H7 (cell line): ENCODE measurements around the gene SLC4A3. TPM values are rescaled to one million over a fixed set of nuclear protein-coding genes. Genes with fewer than 3 reads are reported as not detected.
A peak's percentile ranks its signal among the peaks of the same experiment; 100 is the strongest.

Experiments
- DNase-seq: peaks from one replicate; pipeline ENCODE4 v3.0.0; 2012
- H3K27me3 ChIP-seq: 2 replicates; pipeline ENCODE4 v1.6.0; 2011; ENCODE audit warnings: mild to moderate bottlenecking, low read length; ENCODE audit not compliant: control insufficient read depth, insufficient read depth
- H3K36me3 ChIP-seq: replicated peaks from 2 replicates; pipeline ENCODE4 v1.5.1; 2011; ENCODE audit warnings: low read length; ENCODE audit not compliant: control insufficient read depth, insufficient read depth
- H3K4me3 ChIP-seq: 2 replicates; pipeline ENCODE4 v1.5.1; 2011; ENCODE audit warnings: low read depth, mild to moderate bottlenecking, control low read depth, low read length, moderate library complexity; ENCODE audit not compliant: insufficient read depth
- total RNA-seq: library from RNA; depleted of rRNA; stranded (reverse); fragments of >200 nt; shearing (Covaris generic); gene quantifications from 2 replicates; pipeline ENCODE4 v1.2.3, GENCODE V29; 2014; rRNA removed

SLC4A3 gene
- total RNA-seq, 1 experiment from 2014 or later: 8.2 TPM

- Histone ChIP-seq H3K4me3 (peak overlapping the region; percentile 5; the same call in 1 of the 2 replicates), H3K27me3 (no peaks in the 10 kb centered on the region), H3K36me3 (no peaks in the 10 kb centered on the region)
- peak; percentile 71 for DNase-seq
Observed at GRCh38 chr2:219684721-219685689, 57.6 kb downstream of the SLC4A3 start.

- Histone ChIP-seq H3K36me3 (no peaks in the 10 kb centered on the region), H3K4me3 (no peak overlapping the region), H3K27me3 (no peaks in the 10 kb centered on the region)
- DNase-seq: no peak
Observed at GRCh38 chr2:219687272-219687671, 59.8 kb downstream of the SLC4A3 start.

GRCh38 chr2:219687882-219688559 is 60.6 kb downstream of the SLC4A3 start:
- H3K4me3 ChIP-seq: no peak overlapping the region
- no peak for DNase-seq
- no peaks in the 10 kb centered on the region for H3K36me3 ChIP-seq
- no peaks in the 10 kb centered on the region for H3K27me3 ChIP-seq

- Histone ChIP-seq H3K36me3 (no peaks in the 10 kb centered on the region), H3K27me3 (no peaks in the 10 kb centered on the region), H3K4me3 (no peak overlapping the region)
- no peak for DNase-seq
Observed at GRCh38 chr2:219688560-219689445, 61.4 kb downstream of the SLC4A3 start.

GRCh38 chr2:219689676-219690628 is 62.5 kb downstream of the SLC4A3 start:
- Histone ChIP-seq H3K27me3 (no peaks in the 10 kb centered on the region), H3K36me3 (no peaks in the 10 kb centered on the region), H3K4me3 (no peak overlapping the region)
- DNase-seq: peak; percentile 61

GRCh38 chr2:219691571-219691970 is 64.1 kb downstream of the SLC4A3 start:
- H3K4me3 ChIP-seq: no peak overlapping the region
- H3K27me3 ChIP-seq: no peaks in the 10 kb centered on the region
- H3K36me3 ChIP-seq: no peaks in the 10 kb centered on the region
- DNase-seq: no peak

Other genes starting within 250 kb of the SLC4A3 start
- 44.8 and 55.5 TPM in 2 replicates for gene DNPEP, start 239.7 kb upstream of the SLC4A3 start, total RNA-seq
- gene DES, start 209.3 kb upstream of the SLC4A3 start, total RNA-seq: 14.7 and 18.8 TPM in 2 replicates
- gene SPEG, start 192.8 kb upstream of the SLC4A3 start, total RNA-seq: 25.3 and 27.4 TPM in 2 replicates
- 53.4 and 71.7 TPM in 2 replicates for gene GMPPA, start 128.7 kb upstream of the SLC4A3 start, total RNA-seq
- 0.07 and 1.2 TPM in 2 replicates for gene ASIC4, start 113.1 kb upstream of the SLC4A3 start, total RNA-seq
- 104 and 113 TPM in 2 replicates for gene CHPF, start 83.8 kb upstream of the SLC4A3 start, total RNA-seq
- gene TMEM198, start 83.6 kb upstream of the SLC4A3 start, total RNA-seq: 2.9 and 4.2 TPM in 2 replicates
- gene OBSL1, start 56.1 kb upstream of the SLC4A3 start, total RNA-seq: 155 and 158 TPM in 2 replicates
- 1.8 and 6.5 TPM in 2 replicates for gene INHA, start 55.3 kb upstream of the SLC4A3 start, total RNA-seq
- 26.6 and 37.2 TPM in 2 replicates for gene STK11IP, start 29.8 kb upstream of the SLC4A3 start, total RNA-seq